HepG2 (cell line): ENCODE data around the gene GALNT16. TPM values are rescaled to one million over a fixed set of nuclear protein-coding genes. Genes with fewer than 3 reads are reported as not detected.

Experiments
- ATAC-seq: fragments of 200-7000 bp; cut with Tn5 transposase; 3 replicates; pipeline ENCODE4 v1.9.1; 2020; ENCODE audit warnings: mild to moderate bottlenecking, moderate library complexity
- BruUV-seq: library from RNA; stranded (reverse); fragments of 400-500 nt; replicated peaks from 2 replicates; lab custom pipeline; 2021; lab: Mats Ljungman, UMichigan
- CTCF ChIA-PET: fragments of 300-600 bp; formaldehyde crosslinking; extraction: SDS; loops from one replicate; lab custom pipeline; 2021; ENCODE audit warnings: low total read pairs, inconsistent platforms, low intra/inter-chr PET ratio; lab: Yijun Ruan, JAX
- POLR2A ChIA-PET: fragments of 350-600 bp; sonication (Branson Sonifier 250); formaldehyde crosslinking; loops from one replicate; lab custom pipeline; 2020; ENCODE audit warnings: antibody characterized with exemption, inconsistent platforms; lab: Yijun Ruan, JAX
- DNase-seq: peaks from one replicate; pipeline ENCODE4 v3.0.0-alpha.2; 2015; ENCODE audit warnings: low spot score
- FAIRE-seq: peaks from 3 replicates; lab custom pipeline; 2011; peaks lifted over from hg19 to GRCh38; lab: Jason Lieb, UNC
- H2AFZ ChIP-seq: one replicate; pipeline ENCODE4 v1.6.1; 2011; ENCODE audit warnings: low read length, inconsistent platforms
- H3K27ac ChIP-seq: fragments of 300-600 bp; 3 replicates; pipeline ENCODE4 v1.8.0; 2011; ENCODE audit warnings: mixed run types, mild to moderate bottlenecking, mixed read lengths, low read length, inconsistent platforms; ENCODE audit not compliant: insufficient read depth; ENCODE audit errors: extremely low read length
- H3K27me3 ChIP-seq, 2 experiments: fragments of 200-600 bp in 1 of 2; 2 replicates in 1 of 2; 3 replicates in 1 of 2; pipeline versions ENCODE4 v1.6.0 to v1.8.0; 2011; ENCODE audit warnings: low read length in 2 of 2, mild to moderate bottlenecking in 2 of 2, moderate library complexity in 2 of 2, inconsistent platforms in 1 of 2; ENCODE audit not compliant: insufficient read depth in 2 of 2, control insufficient read depth in 1 of 2
- H3K36me3 ChIP-seq, 2 experiments: fragments of 200-600 bp in 1 of 2; replicated peaks in 1 of 2; 2 replicates in 1 of 2; 3 replicates in 1 of 2; pipeline versions ENCODE4 v1.5.1 to v1.8.0; 2011; ENCODE audit warnings: low read length in 2 of 2, inconsistent platforms in 1 of 2; ENCODE audit not compliant: insufficient read depth in 2 of 2, control insufficient read depth in 1 of 2
- H3K4me1 ChIP-seq: 2 replicates; pipeline ENCODE4 v1.5.1; 2012; ENCODE audit warnings: low read length, inconsistent platforms; ENCODE audit not compliant: insufficient read depth
- H3K4me2 ChIP-seq: 2 replicates; pipeline ENCODE4 v1.6.0; 2011; ENCODE audit warnings: low read depth, low read length, inconsistent platforms
- H3K4me3 ChIP-seq, 3 experiments: fragments of 200-600 bp in 1 of 3; sonication (generic), shearing (Covaris generic) in 1 of 3; replicated peaks in 1 of 3; 2 replicates each; pipeline ENCODE4 v1.5.1; 2011 to 2016; ENCODE audit warnings: low read length in 3 of 3, inconsistent platforms in 2 of 3, low read depth in 2 of 3, mild to moderate bottlenecking in 2 of 3, control low read depth in 1 of 3, mixed read lengths in 1 of 3; ENCODE audit not compliant: insufficient read depth in 1 of 3
- H3K79me2 ChIP-seq: one replicate; pipeline ENCODE4 v1.6.1; 2011; ENCODE audit warnings: low read length, inconsistent platforms; ENCODE audit not compliant: insufficient read depth
- H3K9ac ChIP-seq: 2 replicates; pipeline ENCODE4 v1.6.0; 2011; ENCODE audit warnings: mild to moderate bottlenecking, low read depth, low read length, inconsistent platforms; ENCODE audit not compliant: insufficient read depth
- H3K9me3 ChIP-seq: 2 replicates; pipeline ENCODE4 v1.5.1; 2012; ENCODE audit warnings: mild to moderate bottlenecking, low read length
- H4K20me1 ChIP-seq: 2 replicates; pipeline ENCODE4 v1.6.0; 2011; ENCODE audit warnings: inconsistent platforms, mild to moderate bottlenecking, low read length, moderate library complexity; ENCODE audit not compliant: insufficient read depth
- FOXK1 ChIP-seq: sonication (generic); formaldehyde crosslinking; IDR thresholded peaks from 2 replicates; pipeline ENCODE4 v1.4.0; 2020; ENCODE audit warnings: low read depth, missing genetic modification reagents, borderline replicate concordance
- FOXO1 ChIP-seq: sonication (generic); formaldehyde crosslinking; IDR thresholded peaks from 2 replicates; pipeline ENCODE4 v1.4.0; 2020; ENCODE audit warnings: missing genetic modification reagents
- JDP2 ChIP-seq: sonication (generic); formaldehyde crosslinking; IDR thresholded peaks from 2 replicates; pipeline ENCODE4 v1.8.1; 2022; ENCODE audit warnings: missing genetic modification reagents, borderline replicate concordance
- MED1 ChIP-seq: sonication (generic); formaldehyde crosslinking; IDR thresholded peaks from 2 replicates; pipeline ENCODE4 v1.4.0; 2020; ENCODE audit warnings: missing genetic modification reagents
- TAF15 ChIP-seq: fragments of 200-400 bp; formaldehyde crosslinking; IDR thresholded peaks from one replicate; pipeline ENCODE4 v1.6.1; 2018; ENCODE audit warnings: mild to moderate bottlenecking, low read depth, low read length; ENCODE audit not compliant: poor library complexity, severe bottlenecking
- TFAP4 ChIP-seq: sonication (generic); IDR thresholded peaks from 2 replicates; pipeline ENCODE4 v1.6.1; 2016; ENCODE audit warnings: low read depth, borderline replicate concordance
- XRCC5 ChIP-seq: fragments of 200-400 bp; formaldehyde crosslinking; optimal IDR thresholded peaks from 2 replicates; pipeline ENCODE3; 2017; ENCODE audit warnings: mild to moderate bottlenecking, low read length
- ZNF205 ChIP-seq: IDR thresholded peaks from 2 replicates; pipeline ENCODE4 v1.6.1; 2018; ENCODE audit warnings: missing biosample characterization, missing genetic modification reagents
- ZNF431 ChIP-seq: sonication (generic); formaldehyde crosslinking; IDR thresholded peaks from 2 replicates; pipeline ENCODE4 v1.9.0; 2022; ENCODE audit warnings: missing genetic modification reagents, low read depth, mild to moderate bottlenecking, borderline replicate concordance
- ZNF546 ChIP-seq: sonication (generic); formaldehyde crosslinking; conservative IDR thresholded peaks from 2 replicates; pipeline ENCODE4 v1.8.1; 2023; ENCODE audit warnings: mild to moderate bottlenecking, missing genetic modification reagents
- ZNF547 ChIP-seq: sonication (generic); formaldehyde crosslinking; IDR thresholded peaks from 2 replicates; pipeline ENCODE4 v1.5.1; 2020; ENCODE audit warnings: mild to moderate bottlenecking, missing genetic modification reagents
- ZNF782 ChIP-seq: sonication (generic); formaldehyde crosslinking; IDR thresholded peaks from 2 replicates; pipeline ENCODE4 v1.4.0; 2020; ENCODE audit warnings: missing genetic modification reagents, mild to moderate bottlenecking, borderline replicate concordance
- whole genome bisulfite sequencing: methylation state at CpG from one replicate; pipeline ENCODE4 v1.1.6; 2017; ENCODE audit warnings: low lambda C conversion rate; 5-methylcytosine and 5-hydroxymethylcytosine counted together
- in situ Hi-C: cut with HindIII; loops from 2 replicates; pipeline ENCODE4 v1.10.0; 2017; ENCODE audit warnings: low pct_unique_long_range_greater_than_20kb; ENCODE audit not compliant: extremely low pct_ligation_motif_present
- intact Hi-C: fragments of 100-400 bp; cut with micrococcal nuclease; formaldehyde crosslinking; loops from one replicate; pipeline ENCODE4 v1.10.0; 2022; ENCODE audit not compliant: unreplicated experiment
- polyA plus RNA-seq, 8 experiments: library from polyadenylated mRNA; depleted of rRNA in 3 of 8; stranded (reverse) in 7 of 8; unstranded in 1 of 8; fragments of >200 nt; fragmentation: Illumina TruSeq in 4 of 8; extraction: Trizol in 4 of 8; gene quantifications; 2 replicates each; pipeline versions ENCODE4 v1.2.1 to v1.2.3, GENCODE V29; 2011 to 2016; ENCODE audit warnings: low read depth in 4 of 8, missing spikeins in 1 of 8, mixed read lengths in 1 of 8; ENCODE audit not compliant: insufficient read depth in 1 of 8
- total RNA-seq, 5 experiments: library from RNA; depleted of rRNA; stranded (reverse); fragments of >200 nt; fragmentation: Illumina TruSeq; extraction: Trizol; gene quantifications; 2 replicates each; pipeline ENCODE4 v1.2.3, GENCODE V29; 2016; ENCODE audit warnings: low read depth in 1 of 5

GALNT16 gene
- total and polyA plus RNA-seq, 2 of the 13 experiments (the other 11 are each of a cell fraction or from before 2014, with no cell fraction given), result 0.54 to 0.82 TPM

- intact Hi-C loops, result no loop called here
- no peak overlapping the region for H3K27ac ChIP-seq
- H4K20me1 ChIP-seq, result no peaks in the 10 kb centered on the region
- H3K79me2 ChIP-seq, result no peaks in the 10 kb centered on the region
- no peaks in the 10 kb centered on the region for H3K9me3 ChIP-seq
- no peak overlapping the region for H2AFZ ChIP-seq
- no peak overlapping the region for H3K9ac ChIP-seq
- WGBS, result 93% methylated on average over 6 of the region's 6 CpGs
- FAIRE-seq (no peak), DNase-seq (no peak), ATAC-seq (no peak)
- CTCF ChIA-PET, result no interaction called here
- no peak overlapping the region for H3K4me2 ChIP-seq
- H3K27me3 ChIP-seq, result peaks cover 2 to 33% of the 10 kb centered on the region in 2 experiments; a peak in 3 of 5 replicates
- H3K4me3 ChIP-seq, result no peak overlapping the region
- TF ChIP-seq ZNF431 (CRISPR knock-in tag) (no peak), ZNF546 (CRISPR knock-in tag) (no peak), ZNF547 (CRISPR knock-in tag) (no peak), XRCC5 (no peak), TFAP4 (no peak), TAF15 (no peak), FOXO1 (CRISPR knock-in tag) (no peak), JDP2 (CRISPR knock-in tag) (no peak), FOXK1 (no peak), ZNF205 (CRISPR knock-in tag) (no peak), ZNF782 (CRISPR knock-in tag) (no peak), MED1 (CRISPR knock-in tag) (no peak)
- no peaks in the 10 kb centered on the region for H3K36me3 ChIP-seq
- POLR2A ChIA-PET, result no interaction called here
- BruUV-seq, result no TSS peak
- in situ Hi-C loops, result loop anchor here (5.0 kb wide), 1 partner anchor 89 kb away; no protein-coding TSS in a partner anchor
- peaks cover 20% of the 10 kb centered on the region for H3K4me1 ChIP-seq
Observed at GRCh38 chr14:69263364-69263763, 3.4 kb downstream of the GALNT16 start.
